ENCODE data around the gene CRYBG1.

Gene CRYBG1

GRCh38 chr6:106360410-106360988 lies at the start of gene CRYBG1:
Gene CRYBG1 (plus strand): TSS chr6:106360717. CDS start chr6:106360909, 192 bp downstream.
- DNase-seq: peak; percentile 58 to 80

- no peak for DNase-seq
These were observed 44.6 kb upstream of the CRYBG1 start for GRCh38 chr6:106315765-106316374.

DNA sequence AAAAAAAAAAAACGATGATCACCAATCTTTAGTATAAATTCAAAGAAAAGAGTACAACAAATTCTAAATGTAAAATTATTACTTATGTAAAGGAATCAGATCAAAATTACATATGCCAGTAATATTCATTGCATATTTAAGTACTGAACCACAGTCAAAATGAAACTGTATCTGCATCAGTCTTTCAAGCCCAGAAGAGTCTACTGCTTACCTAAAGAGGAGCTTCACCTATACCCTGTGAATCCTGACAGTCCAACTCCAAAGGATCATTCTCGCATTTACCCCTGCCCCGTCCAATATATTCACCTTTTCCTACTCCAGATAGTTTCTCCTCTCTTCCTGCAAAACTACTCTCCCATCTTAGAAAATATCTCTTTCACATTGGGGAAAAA lies 44.1 kb upstream of the CRYBG1 start:
- DNase-seq: no peak

DNA sequence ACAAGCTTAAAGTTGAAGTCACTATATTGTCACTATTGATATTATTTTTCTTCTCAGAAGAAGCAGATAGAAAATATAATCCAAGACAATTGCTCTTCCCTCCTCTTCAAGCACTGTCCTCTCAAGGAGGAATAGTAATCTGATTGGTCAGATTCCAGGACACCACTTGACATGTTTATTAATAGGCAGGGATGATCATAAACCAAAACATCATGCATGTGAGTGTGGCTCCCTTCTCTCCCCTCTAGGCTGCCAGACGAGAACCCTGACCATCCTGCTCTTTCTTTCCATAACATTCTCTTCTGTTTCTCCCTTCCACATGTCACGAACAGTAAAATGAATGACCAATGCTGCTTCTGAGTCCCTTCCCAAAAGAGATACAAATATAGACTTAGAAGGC lies 42.5 kb upstream of the CRYBG1 start:
- DNase-seq: no peak

DNA sequence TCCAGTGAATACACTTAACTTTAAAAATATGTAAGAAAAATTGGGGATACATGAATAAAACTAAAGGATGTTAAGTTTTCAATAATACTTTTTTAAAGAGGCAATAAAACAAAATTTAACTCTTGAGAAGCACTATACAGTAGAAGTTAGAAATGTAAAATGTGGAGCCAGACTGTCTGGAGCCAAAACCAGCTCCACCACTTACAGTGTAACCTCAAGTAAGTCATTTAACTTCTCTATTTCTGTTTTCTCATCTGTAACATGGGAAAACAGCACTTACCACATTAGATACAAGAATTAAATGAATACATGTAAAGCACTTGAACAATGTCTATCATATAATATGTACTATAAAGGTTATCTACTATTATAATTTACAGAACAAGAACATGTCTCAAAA lies 41.7 kb upstream of the CRYBG1 start:
- DNase-seq: no peak

DNA sequence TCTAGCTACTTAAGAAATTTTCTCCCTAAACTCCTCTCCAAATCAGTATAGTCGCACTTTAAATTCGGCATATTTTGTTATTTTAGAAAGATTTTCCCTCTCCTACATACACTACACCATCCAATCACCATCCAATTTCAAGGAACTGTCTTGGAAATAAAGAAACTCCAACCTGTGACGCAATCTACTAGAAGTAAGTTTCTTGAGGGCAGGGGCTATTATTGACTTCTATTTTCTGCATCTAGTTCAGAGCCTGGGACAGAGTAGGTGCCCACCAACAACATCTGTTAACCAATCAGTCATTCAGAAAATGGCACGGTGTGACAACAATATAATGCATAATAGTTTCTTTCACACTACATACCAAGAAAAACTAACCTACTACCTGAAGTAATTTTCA lies 38.6 kb upstream of the CRYBG1 start:
- DNase-seq: no peak

- DNase-seq: no peak
These were observed 35.7 kb upstream of the CRYBG1 start for GRCh38 chr6:106324726-106325335.

DNA sequence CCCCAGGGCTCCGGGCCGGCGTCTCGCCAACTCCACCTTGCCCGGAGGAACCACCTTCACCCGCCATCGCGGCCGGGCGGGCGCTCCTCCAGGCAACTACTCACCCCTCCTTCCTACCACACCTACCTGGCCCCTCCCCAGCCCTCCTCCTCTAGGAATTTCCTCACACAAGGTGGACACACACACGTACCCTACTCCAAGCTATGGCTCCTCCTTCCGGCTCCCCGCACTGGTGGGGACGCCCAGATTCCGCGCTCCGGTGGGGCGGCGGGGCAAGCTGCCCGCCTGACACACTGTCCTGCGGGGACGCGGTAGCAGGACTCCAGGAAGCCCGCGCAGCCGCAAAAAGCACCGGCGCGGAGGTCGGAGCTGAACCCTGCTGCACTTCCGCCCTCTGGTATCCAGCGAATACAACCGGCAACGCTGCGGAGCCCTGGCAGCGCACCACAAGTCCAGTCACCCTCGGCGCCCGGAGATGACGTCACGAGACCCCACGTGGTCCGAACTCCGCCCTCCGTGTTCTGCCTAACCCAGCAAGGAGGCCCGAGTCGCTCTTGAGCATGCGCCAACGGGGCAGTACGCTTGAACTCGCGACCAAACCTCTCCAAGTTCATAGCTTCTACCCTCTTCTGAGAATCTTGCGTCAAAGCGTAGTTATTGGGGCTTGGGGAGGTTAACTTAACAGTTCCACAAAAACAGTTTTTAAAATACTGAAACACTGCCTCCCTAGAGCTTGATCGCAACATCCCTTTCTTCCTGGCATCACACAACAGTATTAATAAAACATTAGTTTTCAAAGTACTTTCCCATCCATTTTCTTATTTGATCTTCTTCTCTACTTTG lies 35.0 kb upstream of the CRYBG1 start, which contains the start of gene ATG5:
TSS of gene ATG5 (minus strand) at position 425 of the 843 bp plus-strand sequence. CDS start 9,552 bp downstream, outside the sequence.
- DNase-seq: peak; percentile 100

DNA sequence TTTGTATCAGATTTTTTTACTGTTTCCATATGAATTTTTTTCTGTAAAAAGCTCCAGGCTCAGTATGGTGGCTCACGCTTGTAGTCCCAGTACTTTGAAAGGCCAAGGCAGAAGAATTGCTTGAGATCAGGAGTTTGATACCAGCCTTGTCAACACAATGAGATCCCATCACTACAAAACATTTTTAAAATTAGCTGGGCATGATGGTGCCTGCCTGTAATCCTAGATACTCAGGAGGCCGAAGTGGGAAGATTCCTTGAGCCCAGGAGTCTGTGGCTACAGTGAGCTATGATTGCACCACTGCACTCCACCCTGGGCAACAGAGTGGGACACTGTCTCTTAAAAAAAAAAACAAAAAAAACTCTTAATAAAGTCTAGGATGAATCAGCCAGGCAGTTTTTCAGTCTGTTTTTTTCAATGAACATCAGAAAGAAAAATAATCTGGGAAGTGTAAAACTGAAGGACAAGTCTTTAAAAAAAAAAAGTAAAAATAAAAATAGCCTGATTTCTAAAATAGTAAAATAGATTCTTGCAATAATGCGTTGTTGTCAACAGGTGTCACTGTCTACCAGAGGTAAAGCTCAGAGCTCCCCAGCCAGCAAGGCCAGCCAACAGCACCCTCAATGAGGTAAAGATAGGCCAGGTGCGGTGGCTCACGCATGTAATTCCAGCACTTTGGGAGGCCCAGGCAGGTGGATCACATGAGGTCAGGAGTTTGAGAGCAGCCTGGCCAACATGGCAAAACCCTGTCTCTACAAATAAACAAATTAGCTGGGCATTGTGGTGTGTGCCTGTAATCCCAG lies 25.7 kb upstream of the CRYBG1 start:
- peak; percentile 55 to 73 for DNase-seq

DNA sequence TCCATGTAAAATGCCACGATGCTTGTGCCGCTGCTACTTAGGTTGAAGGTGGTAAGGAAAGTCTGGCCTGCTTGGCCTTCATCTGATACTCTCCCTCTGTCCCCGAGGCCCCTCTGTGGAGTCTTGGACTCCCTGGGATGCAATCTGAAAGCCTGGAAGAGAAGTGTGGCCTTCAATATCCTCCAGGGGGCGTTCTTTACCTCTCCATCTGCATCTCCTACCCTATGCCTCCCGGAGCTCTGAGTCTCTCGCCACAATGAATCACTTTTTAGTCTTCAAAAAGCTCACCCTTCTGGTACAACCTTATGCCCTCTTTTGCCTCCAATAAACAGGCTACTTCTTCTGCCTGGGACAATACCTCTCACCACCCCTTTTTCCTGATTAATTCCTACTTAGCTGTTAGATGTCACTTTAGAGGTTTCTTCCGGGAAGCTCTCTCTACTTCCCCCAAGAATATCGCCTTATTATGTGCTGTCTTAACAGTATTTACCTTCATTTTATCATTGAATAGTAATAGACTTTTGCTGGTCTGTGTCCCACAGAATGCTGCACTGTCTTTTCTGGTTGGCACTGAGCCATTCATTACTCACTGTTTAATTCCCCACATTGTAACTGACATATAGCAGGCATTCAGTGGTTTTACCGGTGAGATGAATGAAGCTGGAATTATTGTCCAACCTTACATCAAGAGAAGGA lies 21.0 kb upstream of the CRYBG1 start:
- DNase-seq: peak; percentile 41 to 63

- no peak for DNase-seq
These were observed 13.3 kb upstream of the CRYBG1 start for GRCh38 chr6:106347219-106347618.

DNA sequence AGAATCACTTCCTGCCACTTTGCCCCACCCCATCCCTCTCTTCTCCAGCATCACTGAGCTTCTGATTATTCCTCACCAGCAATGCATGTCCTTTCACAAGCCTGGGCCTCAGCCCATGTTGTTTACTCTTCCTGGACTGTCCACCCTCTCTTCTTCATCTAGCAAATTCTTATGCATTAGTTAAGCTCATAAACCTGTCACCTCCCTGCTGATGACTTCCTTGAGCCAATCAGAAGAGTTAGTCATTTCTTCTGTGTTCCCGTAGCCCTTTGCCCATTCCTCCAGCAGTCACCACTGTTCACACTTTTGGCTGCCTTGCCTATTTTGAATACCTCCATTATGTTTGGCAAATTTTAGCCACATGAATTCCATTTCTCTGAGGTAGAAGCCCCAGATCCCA lies 4.1 kb upstream of the CRYBG1 start:
- DNase-seq: no peak

DNA sequence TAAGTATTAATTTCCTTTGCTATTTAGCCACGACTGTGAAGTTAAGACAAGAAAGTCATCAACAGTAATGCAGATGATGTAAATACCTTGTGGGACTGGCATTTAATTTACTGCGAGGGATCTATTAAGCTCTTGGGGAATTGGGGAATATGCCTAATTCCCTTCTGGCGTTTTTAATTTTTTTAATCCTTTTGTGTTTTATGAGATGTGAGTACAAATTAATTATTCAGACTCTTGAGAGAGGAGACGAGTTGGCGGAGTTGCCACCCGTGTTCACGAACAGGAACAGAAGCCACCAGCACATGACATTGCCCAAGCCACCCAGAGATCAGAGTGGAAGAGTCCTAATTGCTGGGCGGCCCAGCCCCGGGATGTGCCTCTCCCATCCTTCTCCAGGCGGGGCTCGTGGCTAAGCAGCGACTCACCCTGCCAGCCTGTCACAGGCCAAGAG lies 533 bp upstream of the CRYBG1 start:
- DNase-seq: no peak

- peak; percentile 1 to 10 for DNase-seq
These were observed 493 bp downstream of the CRYBG1 start for GRCh38 chr6:106360989-106361430.

DNA sequence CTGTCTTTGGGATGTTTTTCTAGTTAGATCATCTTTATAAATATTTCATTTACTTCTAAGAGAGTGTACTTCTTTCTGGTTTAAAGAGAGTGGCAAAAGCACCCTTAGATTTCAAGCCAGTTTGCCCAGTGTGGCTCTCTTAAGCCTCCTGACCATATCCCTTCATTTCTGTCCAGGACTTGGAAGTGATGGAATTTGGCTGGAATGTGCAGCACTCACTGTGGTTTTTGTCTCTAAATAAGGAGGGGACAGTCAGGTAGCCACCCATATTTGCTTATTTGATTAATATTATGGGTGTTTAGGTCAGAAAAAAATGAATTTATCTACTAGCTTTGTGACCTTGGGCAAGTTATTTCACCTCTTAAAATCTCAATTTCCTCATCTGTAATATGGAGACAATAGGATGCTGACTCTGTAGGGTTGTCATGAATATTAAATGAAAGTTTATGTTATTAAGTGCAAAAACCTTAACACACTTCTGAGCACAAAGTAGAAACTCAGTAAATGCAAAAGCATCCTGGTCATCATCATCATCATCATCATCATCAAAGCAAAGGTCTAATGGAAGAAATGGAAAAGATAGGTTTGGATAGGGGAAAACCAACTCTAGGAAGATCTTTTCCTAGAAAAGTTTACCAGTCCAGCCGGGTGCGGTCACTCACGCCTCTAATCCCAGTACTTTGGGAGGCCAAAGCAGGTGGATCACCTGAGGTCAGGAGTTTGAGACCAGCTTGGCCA lies 3.1 kb downstream of the CRYBG1 start:
- no peak for DNase-seq

GRCh38 chr6:106369739-106370138 lies 9.2 kb downstream of the CRYBG1 start:
- DNase-seq: no peak

GRCh38 chr6:106370639-106371038 lies 10.1 kb downstream of the CRYBG1 start:
- DNase-seq: no peak

GRCh38 chr6:106372838-106373501 lies 12.5 kb downstream of the CRYBG1 start:
- DNase-seq: no peak

GRCh38 chr6:106373502-106374239 lies 13.2 kb downstream of the CRYBG1 start:
- no peak for DNase-seq

DNA sequence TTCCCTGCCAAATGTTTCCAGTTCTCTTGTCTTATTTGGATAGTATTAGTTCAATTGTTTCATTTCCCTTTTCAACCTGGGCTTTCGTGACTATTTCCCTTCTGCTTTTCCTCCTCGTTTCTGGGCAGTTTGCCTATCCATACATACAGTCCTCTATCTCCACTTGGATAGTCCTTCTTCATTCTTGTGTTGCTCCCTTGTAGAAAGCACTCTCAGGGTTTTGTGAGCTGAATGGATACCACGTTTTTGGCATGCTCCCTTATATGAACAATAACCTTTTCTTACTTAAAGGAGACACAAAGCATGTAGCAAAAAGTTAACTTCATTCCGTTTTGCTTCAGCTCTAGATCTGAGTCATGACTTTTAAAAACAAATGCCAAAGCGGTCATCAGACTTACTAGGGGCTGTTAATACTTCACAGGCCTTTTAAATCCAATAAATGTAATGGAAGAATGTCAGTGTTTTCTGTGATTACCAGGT lies 16.6 kb downstream of the CRYBG1 start:
- no peak for DNase-seq

Measured in CD4-positive, alpha-beta T cell treated with Interferon alpha-2 for 1 hour (primary cell).